PFSK-1 (cell line): ENCODE measurements around the gene FAM228A.

Experiments
- POLR2AphosphoS5 ChIP-seq: IDR thresholded peaks from 2 replicates; pipeline ENCODE4 v1.6.1; 2012; ENCODE audit warnings: low read depth, mild to moderate bottlenecking, control low read depth, low read length, moderate library complexity
- REST ChIP-seq, 2 experiments: IDR thresholded peaks; 2 replicates each; pipeline versions ENCODE4 v1.6.1 to v1.8.0; 2011 to 2012; ENCODE audit warnings: low read depth in 2 of 2, low read length in 2 of 2, control low read depth in 1 of 2, inconsistent platforms in 1 of 2, mild to moderate bottlenecking in 1 of 2, moderate library complexity in 1 of 2; ENCODE audit not compliant: insufficient read depth in 1 of 2
- SIN3A ChIP-seq: IDR thresholded peaks from 2 replicates; pipeline ENCODE4 v1.6.1; 2012; ENCODE audit warnings: mild to moderate bottlenecking, low read length, moderate library complexity, borderline replicate concordance; ENCODE audit not compliant: insufficient read depth

GRCh38 chr2:24175631-24176187 is 856 bp downstream of the FAM228A start:
- no peak for TF ChIP-seq POLR2AphosphoS5
- no peak for TF ChIP-seq REST (IDR thresholded peaks at IDR 0.05; ENCODE audit: insufficient read depth in 1 of 2, low read depth in 2 of 2, low read length in 2 of 2)
- TF ChIP-seq SIN3A: no peak
